Hepatocyte (in vitro differentiated cells): ENCODE results near the gene FSD1.

ENCODE experiments used
- EZH2 ChIP-seq: fragments of 200-600 bp; sonication (generic); IDR thresholded peaks from 2 replicates; pipeline ENCODE4 v1.6.1; 2016; ENCODE audit warnings: antibody characterized with exemption, mild to moderate bottlenecking, borderline replicate concordance
- TF ChIP-seq, protein P1 (sequence below): fragments of 200-600 bp; sonication (generic); IDR thresholded peaks from 2 replicates; pipeline ENCODE4 v1.5.1; 2016; ENCODE audit warnings: antibody characterized with exemption, mild to moderate bottlenecking; ENCODE audit not compliant: poor library complexity

DNA sequence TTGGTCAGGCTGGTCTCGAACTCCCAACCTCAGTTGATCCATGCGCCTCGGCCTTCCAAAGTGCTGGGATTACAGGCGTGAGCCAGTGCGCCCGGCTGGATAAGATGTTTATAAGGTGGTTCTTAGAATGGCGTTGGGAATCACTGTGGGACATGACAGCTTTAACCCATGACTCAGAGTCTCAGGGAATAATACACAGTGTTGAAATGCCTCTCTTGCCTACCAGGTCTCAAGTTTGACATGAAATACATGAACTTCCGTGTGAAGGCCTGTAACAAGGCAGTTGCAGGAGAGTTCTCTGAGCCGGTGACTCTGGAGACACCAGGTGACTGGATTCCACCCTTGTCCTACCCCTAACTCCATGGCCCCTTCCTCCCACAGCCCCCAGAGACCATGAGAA, 12.6 kb downstream of the FSD1 start:
- TF ChIP-seq, protein P1, sequence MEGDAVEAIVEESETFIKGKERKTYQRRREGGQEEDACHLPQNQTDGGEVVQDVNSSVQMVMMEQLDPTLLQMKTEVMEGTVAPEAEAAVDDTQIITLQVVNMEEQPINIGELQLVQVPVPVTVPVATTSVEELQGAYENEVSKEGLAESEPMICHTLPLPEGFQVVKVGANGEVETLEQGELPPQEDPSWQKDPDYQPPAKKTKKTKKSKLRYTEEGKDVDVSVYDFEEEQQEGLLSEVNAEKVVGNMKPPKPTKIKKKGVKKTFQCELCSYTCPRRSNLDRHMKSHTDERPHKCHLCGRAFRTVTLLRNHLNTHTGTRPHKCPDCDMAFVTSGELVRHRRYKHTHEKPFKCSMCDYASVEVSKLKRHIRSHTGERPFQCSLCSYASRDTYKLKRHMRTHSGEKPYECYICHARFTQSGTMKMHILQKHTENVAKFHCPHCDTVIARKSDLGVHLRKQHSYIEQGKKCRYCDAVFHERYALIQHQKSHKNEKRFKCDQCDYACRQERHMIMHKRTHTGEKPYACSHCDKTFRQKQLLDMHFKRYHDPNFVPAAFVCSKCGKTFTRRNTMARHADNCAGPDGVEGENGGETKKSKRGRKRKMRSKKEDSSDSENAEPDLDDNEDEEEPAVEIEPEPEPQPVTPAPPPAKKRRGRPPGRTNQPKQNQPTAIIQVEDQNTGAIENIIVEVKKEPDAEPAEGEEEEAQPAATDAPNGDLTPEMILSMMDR, result no peak
- no peak for TF ChIP-seq EZH2
